GM21737 (cell line): ENCODE data around the gene CAPN1.

ENCODE experiments used
- ATAC-seq: cut with Tn5 transposase; IDR thresholded peaks from one replicate; pipeline ENCODE4 v1.9.1; 2021; ENCODE audit warnings: mild to moderate bottlenecking, moderate library complexity; ENCODE audit not compliant: unreplicated experiment

CAPN1 gene

DNA sequence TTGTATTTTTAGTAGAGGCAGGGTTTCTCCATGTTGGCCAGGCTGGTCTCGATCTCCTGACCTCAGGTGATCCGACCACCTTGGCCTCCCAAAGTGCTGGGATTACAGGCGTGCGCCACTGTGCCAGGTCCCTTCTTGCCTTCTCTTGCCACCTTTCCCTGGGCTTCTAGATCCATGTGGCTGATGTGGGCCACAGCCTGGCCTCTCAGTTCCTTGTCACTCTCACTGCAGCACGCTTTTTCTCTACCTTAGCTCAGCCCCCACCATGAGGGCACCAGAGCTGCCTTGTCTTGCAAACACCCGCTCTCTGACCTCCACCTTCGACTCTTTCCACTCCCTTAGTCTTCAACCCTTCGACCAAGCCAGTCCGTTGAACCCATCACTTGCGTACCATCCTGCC lies 7.5 kb downstream of the CAPN1 start:
- no peak for ATAC-seq

GRCh38 chr11:65194564-65194963 lies 12.8 kb downstream of the CAPN1 start:
- ATAC-seq: no peak

- ATAC-seq: no peak
These were observed 22.4 kb downstream of the CAPN1 start for GRCh38 chr11:65204143-65204542.

DNA sequence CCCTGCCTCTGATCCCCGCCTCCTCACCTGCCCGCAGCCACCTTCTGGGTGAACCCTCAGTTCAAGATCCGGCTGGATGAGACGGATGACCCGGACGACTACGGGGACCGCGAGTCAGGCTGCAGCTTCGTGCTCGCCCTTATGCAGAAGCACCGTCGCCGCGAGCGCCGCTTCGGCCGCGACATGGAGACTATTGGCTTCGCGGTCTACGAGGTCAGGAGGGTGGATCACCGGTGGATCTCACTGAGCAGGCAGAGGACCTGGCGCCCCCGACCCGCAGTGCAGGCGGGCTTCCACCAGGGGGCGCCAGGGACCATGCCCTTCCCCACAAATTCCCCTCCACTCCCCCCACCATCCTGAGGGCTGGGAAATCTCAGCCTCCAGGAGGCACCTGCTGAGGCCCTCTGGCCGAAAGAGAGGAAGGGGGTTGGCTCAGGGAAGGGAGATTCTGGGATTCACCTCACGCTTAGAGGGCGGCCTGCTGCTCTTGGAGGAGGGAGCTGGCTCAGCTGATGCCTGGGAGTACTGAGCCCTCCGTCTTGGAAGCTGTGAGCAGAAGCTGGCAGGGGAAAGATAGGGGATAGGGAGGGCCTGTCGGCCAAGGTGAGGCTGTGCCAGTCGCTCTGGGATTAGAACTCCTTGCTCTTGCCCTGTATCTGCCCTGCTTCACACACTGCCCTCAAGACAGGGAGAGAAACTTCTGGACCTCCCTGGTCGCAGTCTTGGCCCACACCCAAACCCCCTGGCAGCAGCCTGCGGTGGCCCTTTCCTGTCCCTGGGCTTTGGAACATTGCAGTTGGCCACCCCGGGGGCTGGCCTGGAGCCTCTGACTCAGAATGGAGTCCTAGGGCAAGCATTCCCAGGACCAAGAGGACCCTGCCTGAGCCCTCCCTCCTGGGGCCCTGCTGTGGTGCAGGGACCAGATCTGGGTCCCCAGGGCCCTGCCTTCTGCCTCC lies 23.2 kb downstream of the CAPN1 start:
- ATAC-seq: no peak

GRCh38 chr11:65205602-65205967 lies 23.9 kb downstream of the CAPN1 start:
- ATAC-seq: no peak

GRCh38 chr11:65206441-65206841 lies 24.7 kb downstream of the CAPN1 start:
- ATAC-seq: no peak

DNA sequence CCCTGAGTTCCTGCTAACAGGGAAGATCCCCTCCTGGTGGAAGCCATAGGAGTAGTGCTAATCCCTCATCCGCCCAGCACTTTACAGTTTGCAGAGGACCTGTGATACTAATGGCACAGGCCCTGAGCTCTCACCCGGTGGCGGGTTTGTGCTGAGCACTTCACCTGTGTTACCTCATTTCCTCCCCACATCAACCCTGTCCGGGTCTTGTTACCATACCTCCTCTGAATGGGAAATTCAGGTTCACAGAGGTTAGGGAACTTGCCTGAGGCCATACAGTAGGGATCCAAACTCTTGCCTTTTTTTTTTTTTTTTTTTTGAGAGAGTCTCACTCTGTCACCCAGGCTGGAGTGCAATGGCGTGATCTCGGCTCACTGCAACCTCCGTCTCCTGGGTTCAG lies 25.2 kb downstream of the CAPN1 start:
- no peak for ATAC-seq

DNA sequence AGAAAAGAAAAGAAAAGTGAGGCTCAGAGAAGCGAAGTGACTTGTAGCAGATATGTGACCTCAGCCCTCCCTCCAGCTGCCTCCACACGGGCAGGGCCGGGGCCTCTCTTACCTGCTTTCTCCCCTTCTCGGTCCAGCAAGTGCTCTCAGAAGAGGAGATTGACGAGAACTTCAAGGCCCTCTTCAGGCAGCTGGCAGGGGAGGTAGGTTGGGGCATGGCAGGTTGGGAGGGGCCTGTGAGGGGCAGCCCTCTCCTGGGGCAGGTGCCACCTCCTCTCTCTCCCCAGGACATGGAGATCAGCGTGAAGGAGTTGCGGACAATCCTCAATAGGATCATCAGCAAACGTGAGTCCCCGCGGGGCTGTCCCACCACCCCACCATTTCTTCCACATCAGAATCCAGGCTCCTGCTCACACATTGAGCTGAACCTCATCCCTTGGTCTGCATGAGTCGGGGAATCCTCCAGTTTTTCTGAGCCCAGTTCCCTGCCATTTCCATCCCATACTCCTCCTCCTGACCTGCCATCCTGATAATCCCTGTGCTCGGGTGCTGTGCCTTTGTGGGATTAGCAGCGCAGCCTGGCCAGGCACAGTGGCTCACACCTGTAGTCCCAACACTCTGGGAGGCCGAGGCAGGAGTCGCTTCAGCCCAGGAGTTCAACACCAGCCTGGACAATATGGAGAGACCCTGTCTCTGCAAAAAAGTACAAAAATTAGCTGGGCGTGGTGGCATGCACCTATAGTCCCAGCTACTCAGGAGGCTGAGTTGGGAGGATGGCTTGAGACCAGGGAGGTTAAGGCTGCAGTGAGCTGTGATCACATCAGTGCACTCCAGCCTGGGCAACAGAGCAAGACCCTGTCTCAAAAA lies 26.4 kb downstream of the CAPN1 start:
- ATAC-seq: no peak

DNA sequence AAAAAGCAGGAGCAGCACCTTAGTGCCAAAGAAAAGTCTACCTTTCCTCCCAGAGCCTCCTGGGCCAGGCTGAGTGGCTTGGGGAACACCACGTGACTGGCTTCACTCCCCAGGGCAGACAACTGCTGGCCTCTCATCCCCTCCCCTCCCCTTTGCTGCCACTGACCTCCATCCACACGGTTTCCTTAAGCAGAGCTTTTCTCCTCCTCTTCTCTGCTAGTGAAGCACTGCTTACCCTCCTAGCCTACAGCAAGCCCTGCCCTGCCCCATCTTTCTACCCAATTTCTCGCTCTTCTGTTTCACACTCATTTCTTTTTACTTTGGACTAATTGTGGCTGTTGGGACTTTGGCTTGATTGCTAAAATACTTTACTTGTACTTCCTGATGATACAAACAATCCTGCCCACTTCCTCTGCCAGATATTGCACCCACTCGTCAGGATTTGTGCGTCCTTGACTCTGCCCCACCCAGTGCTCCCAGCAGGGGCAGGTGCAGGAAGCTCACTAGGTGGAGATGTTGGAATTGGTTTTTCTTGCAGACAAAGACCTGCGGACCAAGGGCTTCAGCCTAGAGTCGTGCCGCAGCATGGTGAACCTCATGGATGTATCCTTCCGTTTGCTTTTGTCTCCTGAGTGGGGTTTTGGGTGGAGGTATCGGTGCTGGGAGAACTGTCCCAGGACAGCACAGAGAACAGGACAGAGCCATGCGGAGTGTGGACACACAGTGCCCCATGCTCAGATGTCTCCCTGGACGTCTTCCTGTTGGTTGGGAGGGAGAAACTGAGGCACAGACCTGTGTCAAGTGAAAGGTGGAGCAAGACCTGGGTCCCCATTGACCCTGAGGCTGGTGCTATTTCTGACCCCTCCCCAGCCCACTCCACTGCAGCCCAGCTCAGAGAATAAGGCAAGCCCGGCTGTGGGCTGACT lies 27.3 kb downstream of the CAPN1 start:
- no peak for ATAC-seq

- ATAC-seq: no peak
These were observed 28.1 kb downstream of the CAPN1 start for GRCh38 chr11:65209711-65210360.

GRCh38 chr11:65210361-65210731 lies 28.6 kb downstream of the CAPN1 start:
- no peak for ATAC-seq

GRCh38 chr11:65210748-65211147 lies 29.0 kb downstream of the CAPN1 start:
- no peak for ATAC-seq

DNA sequence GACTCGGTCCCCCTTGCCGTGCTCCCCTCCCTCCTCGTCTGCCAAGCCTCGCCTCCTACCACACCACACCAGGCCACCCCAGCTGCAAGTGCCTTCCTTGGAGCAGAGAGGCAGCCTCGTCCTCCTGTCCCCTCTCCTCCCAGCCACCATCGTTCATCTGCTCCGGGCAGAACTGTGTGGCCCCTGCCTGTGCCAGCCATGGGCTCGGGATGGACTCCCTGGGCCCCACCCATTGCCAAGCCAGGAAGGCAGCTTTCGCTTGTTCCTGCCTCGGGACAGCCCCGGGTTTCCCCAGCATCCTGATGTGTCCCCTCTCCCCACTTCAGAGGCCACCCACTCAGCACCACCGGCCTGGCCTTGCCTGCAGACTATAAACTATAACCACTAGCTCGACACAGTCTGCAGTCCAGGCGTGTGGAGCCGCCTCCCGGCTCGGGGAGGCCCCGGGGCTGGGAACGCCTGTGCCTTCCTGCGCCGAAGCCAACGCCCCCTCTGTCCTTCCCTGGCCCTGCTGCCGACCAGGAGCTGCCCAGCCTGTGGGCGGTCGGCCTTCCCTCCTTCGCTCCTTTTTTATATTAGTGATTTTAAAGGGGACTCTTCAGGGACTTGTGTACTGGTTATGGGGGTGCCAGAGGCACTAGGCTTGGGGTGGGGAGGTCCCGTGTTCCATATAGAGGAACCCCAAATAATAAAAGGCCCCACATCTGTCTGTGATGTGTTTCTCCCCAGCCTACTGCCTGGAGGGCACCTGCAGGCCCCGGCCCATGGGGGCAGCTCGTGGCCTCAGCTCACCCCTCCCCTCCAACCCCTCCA lies 29.8 kb downstream of the CAPN1 start:
- no peak for ATAC-seq

GRCh38 chr11:65212226-65212801 lies 30.6 kb downstream of the CAPN1 start:
- no peak for ATAC-seq

- no peak for ATAC-seq
These were observed 31.8 kb downstream of the CAPN1 start for GRCh38 chr11:65213322-65214211.

GRCh38 chr11:65214212-65214845 lies 32.6 kb downstream of the CAPN1 start:
- ATAC-seq: no peak

DNA sequence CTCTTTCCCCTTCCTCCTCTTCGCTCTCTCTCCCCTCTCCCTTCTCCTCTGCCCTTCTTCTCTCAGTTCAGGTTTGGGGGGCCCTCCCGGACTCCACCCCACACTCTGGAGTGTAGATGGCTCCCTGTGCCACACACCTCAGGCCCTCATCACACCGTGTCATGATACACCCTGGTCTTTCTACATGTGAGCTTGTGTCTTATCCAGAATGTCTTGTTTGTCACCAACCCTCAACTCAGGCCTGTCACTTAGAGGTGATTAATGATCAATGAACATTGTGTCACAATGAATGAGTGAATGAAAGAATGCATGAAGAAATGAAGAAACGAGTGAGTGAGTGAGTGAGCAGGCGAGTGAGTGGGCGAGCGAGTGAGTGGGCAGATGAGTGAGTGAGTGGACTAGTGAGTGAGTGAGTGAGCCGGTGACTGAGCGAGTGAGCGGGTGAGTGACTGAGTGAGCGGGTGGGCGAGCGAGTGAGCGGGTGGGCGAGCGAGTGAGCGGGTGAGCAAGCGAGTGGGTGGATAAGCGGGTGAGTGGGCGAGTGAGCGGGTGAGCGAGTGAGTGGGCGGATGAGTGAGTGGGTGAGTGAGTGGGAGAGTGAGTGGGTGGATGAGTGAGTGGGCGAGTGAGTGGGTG lies 33.8 kb downstream of the CAPN1 start:
- no peak for ATAC-seq
